ENCODE results near the gene USP34.

DNA sequence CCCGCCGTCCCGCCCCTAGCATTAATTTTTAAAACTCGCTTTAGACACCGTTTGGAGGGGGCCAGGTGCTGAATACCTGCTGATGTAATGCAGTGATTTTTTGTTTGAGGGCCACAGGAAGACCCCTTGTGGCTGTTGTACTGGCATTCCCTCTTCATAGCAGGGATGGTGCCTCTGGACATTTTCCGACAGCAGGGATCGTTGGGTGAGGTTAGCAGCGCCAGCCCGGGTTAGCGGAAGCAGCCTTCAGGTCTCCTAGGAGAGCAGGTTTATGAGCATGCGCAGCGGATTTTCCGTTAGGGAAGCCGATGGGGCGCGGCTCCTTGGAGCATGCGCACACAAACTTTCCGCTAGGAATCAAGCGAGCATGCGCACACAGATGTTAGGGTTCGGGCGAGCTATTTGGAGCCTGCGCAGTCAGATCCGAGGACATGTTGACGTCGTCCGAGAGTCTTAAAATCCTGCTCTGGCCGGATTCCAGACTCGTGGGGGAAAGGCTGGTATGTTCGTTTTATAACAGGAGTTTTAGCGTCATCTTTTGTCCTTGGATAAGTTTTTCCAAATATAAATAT is 326.1 kb downstream of the USP34 start:
- TF ChIP-seq, protein P1, sequence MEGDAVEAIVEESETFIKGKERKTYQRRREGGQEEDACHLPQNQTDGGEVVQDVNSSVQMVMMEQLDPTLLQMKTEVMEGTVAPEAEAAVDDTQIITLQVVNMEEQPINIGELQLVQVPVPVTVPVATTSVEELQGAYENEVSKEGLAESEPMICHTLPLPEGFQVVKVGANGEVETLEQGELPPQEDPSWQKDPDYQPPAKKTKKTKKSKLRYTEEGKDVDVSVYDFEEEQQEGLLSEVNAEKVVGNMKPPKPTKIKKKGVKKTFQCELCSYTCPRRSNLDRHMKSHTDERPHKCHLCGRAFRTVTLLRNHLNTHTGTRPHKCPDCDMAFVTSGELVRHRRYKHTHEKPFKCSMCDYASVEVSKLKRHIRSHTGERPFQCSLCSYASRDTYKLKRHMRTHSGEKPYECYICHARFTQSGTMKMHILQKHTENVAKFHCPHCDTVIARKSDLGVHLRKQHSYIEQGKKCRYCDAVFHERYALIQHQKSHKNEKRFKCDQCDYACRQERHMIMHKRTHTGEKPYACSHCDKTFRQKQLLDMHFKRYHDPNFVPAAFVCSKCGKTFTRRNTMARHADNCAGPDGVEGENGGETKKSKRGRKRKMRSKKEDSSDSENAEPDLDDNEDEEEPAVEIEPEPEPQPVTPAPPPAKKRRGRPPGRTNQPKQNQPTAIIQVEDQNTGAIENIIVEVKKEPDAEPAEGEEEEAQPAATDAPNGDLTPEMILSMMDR (IDR thresholded peaks at IDR 0.05), result peak in 2 of 6 experiments; percentile 4 to 37
- TF ChIP-seq POLR2A (IDR thresholded peaks at IDR 0.05), result peak in 3 of 4 donors; percentile 33 to 66 (median 54)

Measured in esophagus squamous epithelium (tissue), 4 donors.